Measurements from ENCODE around the gene SMCO2. TPM values are rescaled to one million over a fixed set of nuclear protein-coding genes. Genes with fewer than 3 reads are reported as not detected.

The SMCO2 gene
- total and polyA plus RNA-seq, 2 of the 13 experiments (the other 11 are each of a cell fraction or from before 2014, with no cell fraction given) = 0.15 TPM; not detected in 1

- WGBS (ENCODE audit: low lambda C conversion rate) = 26% methylated on average over 1 of the region's 3 CpGs
- Histone ChIP-seq H3K79me2 (ENCODE audit: insufficient read depth, low read length) (no peaks in the 10 kb centered on the region), H3K27ac (ENCODE audit: extremely low read length, insufficient read depth, low read length) (no peak overlapping the region), H3K4me1 (ENCODE audit: insufficient read depth, low read length) (peaks cover 6% of the 10 kb centered on the region; the same call in 1 of the 2 replicates), H4K20me1 (ENCODE audit: insufficient read depth, low read length) (no peaks in the 10 kb centered on the region), H3K36me3 (replicated peaks in 1 of 2; ENCODE audit: control insufficient read depth in 1 of 2, insufficient read depth in 2 of 2, low read length in 2 of 2) (no peaks in the 10 kb centered on the region), H3K27me3 (ENCODE audit: control insufficient read depth in 1 of 2, insufficient read depth in 2 of 2, low read length in 2 of 2) (peaks cover 0 to 2% of the 10 kb centered on the region in 2 experiments; a peak in 1 of 5 replicates), H3K9me3 (ENCODE audit: low read length) (no peaks in the 10 kb centered on the region), H3K9ac (ENCODE audit: insufficient read depth, low read depth, low read length) (no peak overlapping the region), H3K4me2 (ENCODE audit: low read depth, low read length) (no peak overlapping the region), H3K4me3 (replicated peaks in 1 of 3; ENCODE audit: insufficient read depth in 1 of 3, low read depth in 2 of 3, low read length in 3 of 3) (no peak overlapping the region), H2AFZ (ENCODE audit: low read length) (no peak overlapping the region)
- FAIRE-seq (no peak), DNase-seq (ENCODE audit: low spot score) (no peak), ATAC-seq (no peak)
- no TSS peak for BruUV-seq (replicated peaks)
- ChIA-PET CTCF (ENCODE audit: low intra/inter-chr PET ratio, low total read pairs) (no interaction called here), POLR2A (no interaction called here)
- intact Hi-C loops (cut with micrococcal nuclease; ENCODE audit: unreplicated experiment) = no loop called here
- in situ Hi-C loops (cut with HindIII; ENCODE audit: extremely low pct_ligation_motif_present, low pct_unique_long_range_greater_than_20kb) = no loop called here
- TF ChIP-seq RARA (CRISPR knock-in tag; IDR thresholded peaks at IDR 0.05) = no peak
- peak; percentile 13; the same call in 1 of the 2 replicates for TF ChIP-seq CEBPB (IDR thresholded peaks at IDR 0.05; ENCODE audit: borderline replicate concordance, low read depth, low read length)
Measured at GRCh38 chr12:27455589-27455988, 9.1 kb downstream of the SMCO2 start.

GRCh38 chr12:27456618-27457017 is 10.1 kb downstream of the SMCO2 start:
- POLR2A ChIA-PET = no interaction called here
- in situ Hi-C loops (cut with HindIII; ENCODE audit: extremely low pct_ligation_motif_present, low pct_unique_long_range_greater_than_20kb) (no loop called here), intact Hi-C loops (cut with micrococcal nuclease; ENCODE audit: unreplicated experiment) (no loop called here)
- Histone ChIP-seq H3K4me1 (ENCODE audit: insufficient read depth, low read length) (peaks cover 6% of the 10 kb centered on the region; the same call in 1 of the 2 replicates), H3K9ac (ENCODE audit: insufficient read depth, low read depth, low read length) (no peak overlapping the region), H4K20me1 (ENCODE audit: insufficient read depth, low read length) (no peaks in the 10 kb centered on the region), H3K27ac (ENCODE audit: extremely low read length, insufficient read depth, low read length) (no peak overlapping the region), H2AFZ (ENCODE audit: low read length) (no peak overlapping the region), H3K9me3 (ENCODE audit: low read length) (no peaks in the 10 kb centered on the region), H3K4me2 (ENCODE audit: low read depth, low read length) (no peak overlapping the region), H3K79me2 (ENCODE audit: insufficient read depth, low read length) (no peaks in the 10 kb centered on the region), H3K4me3 (replicated peaks in 1 of 3; ENCODE audit: insufficient read depth in 1 of 3, low read depth in 2 of 3, low read length in 3 of 3) (no peak overlapping the region), H3K27me3 (ENCODE audit: control insufficient read depth in 1 of 2, insufficient read depth in 2 of 2, low read length in 2 of 2) (peaks cover 0 to 4% of the 10 kb centered on the region in 2 experiments; a peak in 1 of 5 replicates), H3K36me3 (replicated peaks in 1 of 2; ENCODE audit: control insufficient read depth in 1 of 2, insufficient read depth in 2 of 2, low read length in 2 of 2) (no peaks in the 10 kb centered on the region)
- DNase-seq (ENCODE audit: low spot score) (peak; percentile 8), FAIRE-seq (no peak), ATAC-seq (peak; percentile 48; the same call in 2 of the 3 replicates)
- TF ChIP-seq ZNF614 (CRISPR knock-in tag; IDR thresholded peaks at IDR 0.05; ENCODE audit: borderline replicate concordance) (no peak), ATF3 (CRISPR knock-in tag; IDR thresholded peaks at IDR 0.05) (no peak), MED13 (CRISPR knock-in tag; IDR thresholded peaks at IDR 0.05) (no peak), HNF4A (CRISPR knock-in tag; IDR thresholded peaks at IDR 0.05) (peak; percentile 60), HNF4G (IDR thresholded peaks at IDR 0.05; ENCODE audit: borderline replicate concordance, low read depth, low read length) (0 out of 2 replicates have a peak, but pooled peaks have one; percentile 41), HNF4G (CRISPR knock-in tag; IDR thresholded peaks at IDR 0.05; ENCODE audit: borderline replicate concordance, low read depth) (no peak), CBX2 (IDR thresholded peaks at IDR 0.05; ENCODE audit: low read depth, low read length) (no peak), CBX2 (CRISPR knock-in tag; IDR thresholded peaks at IDR 0.05; ENCODE audit: low read depth) (no peak), EP300 (IDR thresholded peaks at IDR 0.05; ENCODE audit: low read depth in 2 of 2, low read length in 2 of 2) (no peak), EP300 (CRISPR knock-in tag; IDR thresholded peaks at IDR 0.05; ENCODE audit: borderline replicate concordance) (no peak), ZNF549 (CRISPR knock-in tag; IDR thresholded peaks at IDR 0.05) (peak; percentile 80; the same call in 1 of the 2 replicates), TCF7 (IDR thresholded peaks at IDR 0.05; ENCODE audit: low read depth) (no peak), ETS1 (CRISPR knock-in tag; IDR thresholded peaks at IDR 0.05) (no peak), ZFYVE20 (CRISPR knock-in tag; IDR thresholded peaks at IDR 0.05; ENCODE audit: borderline replicate concordance, low read depth) (no peak), REPIN1 (CRISPR knock-in tag; IDR thresholded peaks at IDR 0.05; ENCODE audit: borderline replicate concordance, low read depth) (no peak), ZNF780A (CRISPR knock-in tag; IDR thresholded peaks at IDR 0.05) (no peak), POLR2A (IDR thresholded peaks at IDR 0.05; ENCODE audit: insufficient read depth in 1 of 2, low read depth in 2 of 2, low read length in 2 of 2) (no peak)
- BruUV-seq (replicated peaks) = no TSS peak
- CTCF ChIA-PET (ENCODE audit: low intra/inter-chr PET ratio, low total read pairs) = no interaction called here
- 7% methylated on average over 3 of the region's 3 CpGs for WGBS (ENCODE audit: low lambda C conversion rate)

Measured in HepG2 (cell line).